Esophagus muscularis mucosa (tissue), 4 donors: ENCODE results near the gene SORCS2. TPM values are rescaled to one million over a fixed set of nuclear protein-coding genes. Genes with fewer than 3 reads are reported as not detected.

Source experiments
- DNase-seq: peaks from one replicate; pipeline ENCODE4 v3.0.0-alpha.2; 2017; ENCODE audit errors: extremely low spot score
- H3K27ac ChIP-seq, 4 donors: fragments of 200-600 bp; sonication (generic); replicated peaks in 1 of 4; 1 replicate in 3 of 4; 2 replicates in 1 of 4; pipeline ENCODE4 v1.5.1; 2016 to 2019; ENCODE audit warnings: mild to moderate bottlenecking in 1 of 4
- H3K27me3 ChIP-seq, 4 donors: fragments of 200-600 bp; sonication (generic); one replicate each; pipeline versions ENCODE4 v1.5.1 to v1.6.0; 2016 to 2019
- H3K36me3 ChIP-seq, 4 donors: fragments of 200-600 bp; sonication (generic); one replicate each; pipeline ENCODE4 v1.5.1; 2016 to 2019
- H3K4me1 ChIP-seq, 4 donors: fragments of 200-600 bp; sonication (generic); one replicate each; pipeline ENCODE4 v1.5.1; 2016 to 2019
- H3K4me3 ChIP-seq, 4 donors: fragments of 200-600 bp; sonication (generic); 1 replicate in 2 of 4; 2 replicates in 2 of 4; pipeline ENCODE4 v1.5.1; 2016 to 2019; ENCODE audit warnings: mild to moderate bottlenecking in 4 of 4, moderate library complexity in 1 of 4
- H3K9me3 ChIP-seq, 4 donors: fragments of 200-600 bp; sonication (generic); 1 replicate in 3 of 4; 2 replicates in 1 of 4; pipeline ENCODE4 v1.5.1; 2016 to 2019
- CTCF ChIP-seq, 3 experiments: fragments of 200-600 bp in 2 of 3; fragments of 450-650 bp in 1 of 3; sonication (generic) in 2 of 3; IDR thresholded peaks; one replicate each; pipeline ENCODE4 v1.5.1; 2017 to 2019; ENCODE audit warnings: antibody characterized with exemption in 3 of 3, mild to moderate bottlenecking in 2 of 3, moderate library complexity in 1 of 3
- EP300 ChIP-seq: sonication (generic); formaldehyde crosslinking; IDR thresholded peaks from one replicate; pipeline ENCODE4 v1.6.1; 2017; ENCODE audit warnings: antibody characterized with exemption
- POLR2A ChIP-seq: fragments of 450-650 bp; IDR thresholded peaks from one replicate; pipeline ENCODE4 v1.6.1; 2017; ENCODE audit warnings: antibody characterized with exemption, moderate library complexity, mild to moderate bottlenecking, low read depth
- POLR2AphosphoS5 ChIP-seq, 2 donors: sonication (generic); formaldehyde crosslinking; IDR thresholded peaks; one replicate each; pipeline ENCODE4 v1.6.1; 2017; ENCODE audit warnings: antibody characterized with exemption in 2 of 2
- WGBS: methylation state at CpG from one replicate; pipeline ENCODE4 v1.1.5; 2018; 5-methylcytosine and 5-hydroxymethylcytosine counted together
- intact Hi-C: fragments of 100-400 bp; cut with DNase I; formaldehyde crosslinking; loops from one replicate; pipeline ENCODE4 v1.15.1; 2023
- total RNA-seq, 4 donors: library from RNA; depleted of rRNA; stranded (reverse); fragments of >200 nt; gene quantifications; one replicate each; pipeline versions ENCODE4 v1.1.0 to v1.2.1, GENCODE V29; 2016

SORCS2 gene
- total RNA-seq, 4 donors from 2014 or later: 3.3 to 10.1 (median 4.3) TPM

- intact Hi-C loops: loop anchor here (10.0 kb wide), 2 partner anchors 247 to 377 kb away; no protein-coding TSS in a partner anchor
- no peak for TF ChIP-seq POLR2A
- no peak for TF ChIP-seq CTCF (IDR thresholded peaks at IDR 0.05)
- TF ChIP-seq EP300: no peak
- no peak for TF ChIP-seq POLR2AphosphoS5 (IDR thresholded peaks at IDR 0.05)
- Histone ChIP-seq H3K27ac (no peak overlapping the region), H3K9me3 (peaks cover 0 to 6% (median 2%) of the 10 kb centered on the region in 4 donors), H3K4me1 (no peaks in the 10 kb centered on the region), H3K27me3 (no peaks in the 10 kb centered on the region), H3K4me3 (no peak overlapping the region), H3K36me3 (peaks cover 0 to 15% (median 3%) of the 10 kb centered on the region in 4 donors)
- 93% methylated on average over 14 of the region's 19 CpGs for WGBS
- DNase-seq: no peak
Measured at GRCh38 chr4:7712021-7712671, 519.8 kb downstream of the SORCS2 start.

DNA sequence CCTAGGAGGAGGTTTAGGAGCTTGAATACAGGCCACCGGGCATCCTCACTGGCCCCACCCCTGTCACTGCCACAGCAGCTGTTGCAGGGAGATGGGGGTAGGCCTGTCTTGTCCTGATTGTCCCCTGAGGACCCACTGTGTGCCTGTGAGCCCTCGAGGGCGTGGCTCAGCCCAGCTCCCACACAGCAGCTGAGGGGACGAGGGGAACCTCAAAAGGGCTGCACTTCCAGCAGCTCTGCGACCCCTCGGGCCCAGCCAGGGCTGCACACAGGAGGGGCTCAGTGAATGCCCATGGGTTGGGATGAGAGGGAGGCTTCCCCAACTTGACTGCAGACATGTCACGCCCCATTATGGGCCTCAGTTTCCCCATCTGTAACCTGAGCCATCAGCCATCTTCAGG is 521.4 kb downstream of the SORCS2 start:
- H3K36me3 ChIP-seq: peaks cover 0 to 22% (median 6%) of the 10 kb centered on the region in 4 donors
- 89% methylated on average over 6 of the region's 7 CpGs for WGBS
- intact Hi-C loops: loop anchor here (10.0 kb wide), 2 partner anchors 249 to 379 kb away; no protein-coding TSS in a partner anchor

GRCh38 chr4:7714176-7714575 is 521.8 kb downstream of the SORCS2 start:
- no peak for DNase-seq
- no peak overlapping the region for H3K27ac ChIP-seq
- peaks cover 0 to 2% (median under 1%) of the 10 kb centered on the region in 4 donors for H3K4me1 ChIP-seq
- 91% methylated on average over 19 of the region's 20 CpGs for WGBS
- intact Hi-C loops: loop anchor here (10.0 kb wide), 2 partner anchors 249 to 379 kb away; no protein-coding TSS in a partner anchor
- TF ChIP-seq POLR2A: no peak
- no peak for TF ChIP-seq EP300
- TF ChIP-seq CTCF (IDR thresholded peaks at IDR 0.05): no peak
- TF ChIP-seq POLR2AphosphoS5 (IDR thresholded peaks at IDR 0.05): no peak
- peaks cover 0 to 6% (median 2%) of the 10 kb centered on the region in 4 donors for H3K9me3 ChIP-seq
- H3K36me3 ChIP-seq: peaks cover 0 to 22% (median 6%) of the 10 kb centered on the region in 4 donors
- peaks cover 0 to under 1% (median 0%) of the 10 kb centered on the region in 4 donors for H3K27me3 ChIP-seq
- H3K4me3 ChIP-seq: no peak overlapping the region

More for the DNA sequence above, 521.4 kb downstream of the SORCS2 start:
- DNase-seq: no peak
- Histone ChIP-seq H3K4me3 (no peak overlapping the region), H3K9me3 (peaks cover 0 to 6% (median 2%) of the 10 kb centered on the region in 4 donors), H3K27ac (no peak overlapping the region), H3K4me1 (no peaks in the 10 kb centered on the region), H3K27me3 (no peaks in the 10 kb centered on the region)
- TF ChIP-seq POLR2A: no peak
- TF ChIP-seq EP300: no peak
- no peak for TF ChIP-seq POLR2AphosphoS5 (IDR thresholded peaks at IDR 0.05)
- no peak for TF ChIP-seq CTCF (IDR thresholded peaks at IDR 0.05)

GRCh38 chr4:7714738-7715137 is 522.4 kb downstream of the SORCS2 start:
- Histone ChIP-seq H3K27ac (no peak overlapping the region), H3K27me3 (peaks cover 0 to 6% (median 0%) of the 10 kb centered on the region in 4 donors), H3K36me3 (peaks cover 0 to 22% (median 6%) of the 10 kb centered on the region in 4 donors), H3K9me3 (peaks cover 0 to 6% (median 2%) of the 10 kb centered on the region in 4 donors), H3K4me3 (no peak overlapping the region), H3K4me1 (peaks cover 4 to 8% (median 6%) of the 10 kb centered on the region in 4 donors)
- no peak for DNase-seq
- intact Hi-C loops: loop anchor here (10.0 kb wide), 2 partner anchors 250 to 380 kb away; no protein-coding TSS in a partner anchor
- WGBS: 100% methylated on average over 1 of the region's 1 CpG
- TF ChIP-seq CTCF (IDR thresholded peaks at IDR 0.05) (no peak), EP300 (no peak)
